Smooth muscle cell (in vitro differentiated cells): ENCODE measurements around the gene AKAP9. TPM values are rescaled to one million over a fixed set of nuclear protein-coding genes. Genes with fewer than 3 reads are reported as not detected.

Experiments used
- DNase-seq: peaks from one replicate; lab custom pipeline; 2025; ENCODE audit not compliant: unreplicated experiment; lab: John Stamatoyannopoulos, UW
- H2AFZ ChIP-seq: fragments of 200-600 bp; sonication (generic); 2 replicates; pipeline ENCODE4 v1.6.0; 2016; ENCODE audit warnings: antibody characterized with exemption, low read depth, mild to moderate bottlenecking
- H3F3A ChIP-seq: fragments of 200-600 bp; sonication (generic); 2 replicates; pipeline ENCODE4 v1.6.0; 2017; ENCODE audit warnings: antibody characterized with exemption, low read depth
- H3K27ac ChIP-seq: fragments of 200-600 bp; sonication (generic); 2 replicates; pipeline ENCODE4 v1.5.1; 2016; ENCODE audit warnings: low read depth, mild to moderate bottlenecking
- H3K27me3 ChIP-seq: fragments of 200-600 bp; sonication (generic); 2 replicates; pipeline ENCODE4 v1.6.1; 2016; ENCODE audit warnings: low read depth, mild to moderate bottlenecking
- H3K36me3 ChIP-seq: fragments of 200-600 bp; sonication (generic); 2 replicates; pipeline ENCODE4 v1.5.1; 2016; ENCODE audit warnings: low read depth
- H3K4me1 ChIP-seq: fragments of 200-600 bp; sonication (generic); 2 replicates; pipeline ENCODE4 v1.5.1; 2016; ENCODE audit warnings: low read depth
- H3K4me2 ChIP-seq: fragments of 200-600 bp; sonication (generic); 2 replicates; pipeline ENCODE4 v1.6.0; 2016; ENCODE audit warnings: mild to moderate bottlenecking
- H3K4me3 ChIP-seq: fragments of 200-600 bp; sonication (generic); 2 replicates; pipeline ENCODE4 v1.5.1; 2016; ENCODE audit warnings: mild to moderate bottlenecking
- H3K79me2 ChIP-seq: fragments of 200-600 bp; sonication (generic); 2 replicates; pipeline ENCODE4 v1.6.0; 2016; ENCODE audit warnings: low read depth, mild to moderate bottlenecking
- H3K9ac ChIP-seq: fragments of 200-600 bp; sonication (generic); 2 replicates; pipeline ENCODE4 v1.6.0; 2016; ENCODE audit warnings: low read depth
- H3K9me3 ChIP-seq: fragments of 200-600 bp; sonication (generic); replicated peaks from 2 replicates; pipeline ENCODE4 v1.5.1; 2016; ENCODE audit warnings: low read depth
- H4K20me1 ChIP-seq: fragments of 200-600 bp; sonication (generic); 2 replicates; pipeline ENCODE4 v1.6.0; 2016; ENCODE audit warnings: low read depth
- CTCF ChIP-seq: fragments of 200-600 bp; sonication (generic); IDR thresholded peaks from 2 replicates; pipeline ENCODE4 v1.5.1; 2017; ENCODE audit warnings: borderline replicate concordance, mild to moderate bottlenecking, antibody characterized with exemption; ENCODE audit not compliant: insufficient read depth, poor library complexity, severe bottlenecking
- WGBS: methylation state at CpG from one replicate; pipeline ENCODE4 v1.1.7; 2016; ENCODE audit warnings: low lambda C conversion rate; 5-methylcytosine and 5-hydroxymethylcytosine counted together
- polyA plus RNA-seq: library from polyadenylated mRNA; unstranded; fragments of >200 nt; fragmentation: Nextera tagmentation; extraction: Ambion mirVana; gene quantifications from 2 replicates; pipeline ENCODE4 v1.2.1, GENCODE V29; 2016
- total RNA-seq: library from RNA; depleted of rRNA; stranded (reverse); fragments of >200 nt; gene quantifications from 2 replicates; pipeline ENCODE4 v1.2.3, GENCODE V29; 2014

The AKAP9 gene
- total and polyA plus RNA-seq, 2 experiments from 2014 or later, result 41.7 to 57.8 TPM

DNA sequence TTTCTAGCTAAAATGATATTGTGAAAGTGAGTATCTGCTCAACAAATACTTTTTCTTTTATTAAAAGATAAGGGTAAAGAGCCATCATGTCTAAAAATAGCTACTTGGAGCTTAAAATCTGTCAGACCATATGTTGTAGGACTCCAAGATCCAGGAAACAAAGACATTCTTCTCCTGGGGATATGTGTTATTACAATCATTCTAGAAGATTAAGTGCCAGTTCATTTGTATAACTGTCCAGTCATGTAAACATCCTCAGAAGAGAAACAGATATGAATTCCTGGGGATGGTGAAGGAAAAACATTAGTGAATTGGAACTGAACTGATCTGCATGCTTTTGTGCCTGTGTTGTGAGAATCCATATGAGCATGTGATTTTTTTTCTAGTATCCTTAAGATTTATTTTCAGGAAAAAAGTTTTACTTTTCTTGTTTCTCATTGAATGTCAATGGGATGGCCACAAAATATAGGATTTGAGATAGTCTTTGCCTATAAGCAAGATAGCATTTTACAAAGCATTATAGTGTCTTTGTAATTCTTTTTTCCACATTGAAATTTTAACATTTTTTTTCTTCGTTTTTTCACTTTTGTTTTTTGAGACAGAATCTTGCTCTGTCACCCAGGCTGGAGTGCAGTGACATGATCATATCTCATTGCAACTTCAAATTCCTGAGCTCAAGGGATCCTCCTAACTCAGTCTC is 45.7 kb upstream of the AKAP9 start:
- H3K36me3 ChIP-seq, result no peaks in the 10 kb centered on the region
- H3K9ac ChIP-seq, result no peak overlapping the region
- no peak overlapping the region for H3K4me3 ChIP-seq
- DNase-seq, result no peak
- no peak for TF ChIP-seq CTCF
- H3F3A ChIP-seq, result no peaks in the 10 kb centered on the region
- H3K79me2 ChIP-seq, result no peaks in the 10 kb centered on the region
- H3K4me2 ChIP-seq, result no peak overlapping the region
- no peaks in the 10 kb centered on the region for H4K20me1 ChIP-seq
- H3K4me1 ChIP-seq, result peaks cover 48% of the 10 kb centered on the region
- no peaks in the 10 kb centered on the region for H3K9me3 ChIP-seq
- H3K27ac ChIP-seq, result no peak overlapping the region
- no peaks in the 10 kb centered on the region for H3K27me3 ChIP-seq
- 52% methylated on average over 1 of the region's 1 CpG for WGBS
- peak overlapping the region; percentile 48 for H2AFZ ChIP-seq

- no peak overlapping the region for H3K9ac ChIP-seq
- H3K79me2 ChIP-seq, result no peaks in the 10 kb centered on the region
- no peaks in the 10 kb centered on the region for H4K20me1 ChIP-seq
- no peaks in the 10 kb centered on the region for H3K9me3 ChIP-seq
- no peak overlapping the region for H2AFZ ChIP-seq
- H3K27me3 ChIP-seq, result no peaks in the 10 kb centered on the region
- DNase-seq, result no peak
- H3K4me3 ChIP-seq, result no peak overlapping the region
- 90% methylated on average over 10 of the region's 10 CpGs for WGBS
- H3K4me2 ChIP-seq, result no peak overlapping the region
- H3K4me1 ChIP-seq, result peaks cover 27% of the 10 kb centered on the region
- TF ChIP-seq CTCF, result no peak
- H3K27ac ChIP-seq, result no peak overlapping the region
- no peaks in the 10 kb centered on the region for H3K36me3 ChIP-seq
- no peaks in the 10 kb centered on the region for H3F3A ChIP-seq
These were observed 42.2 kb upstream of the AKAP9 start for GRCh38 chr7:91898240-91898992.

GRCh38 chr7:91899563-91899962 is 41.1 kb upstream of the AKAP9 start:
- WGBS, result 82% methylated on average over 1 of the region's 1 CpG
- H3K9ac ChIP-seq, result no peak overlapping the region
- H3K4me2 ChIP-seq, result no peak overlapping the region
- H3K4me3 ChIP-seq, result no peak overlapping the region
- H3F3A ChIP-seq, result no peaks in the 10 kb centered on the region
- H3K79me2 ChIP-seq, result no peaks in the 10 kb centered on the region
- no peak for TF ChIP-seq CTCF
- no peaks in the 10 kb centered on the region for H3K36me3 ChIP-seq
- peaks cover 17% of the 10 kb centered on the region for H3K4me1 ChIP-seq
- DNase-seq, result no peak
- no peaks in the 10 kb centered on the region for H3K9me3 ChIP-seq
- H3K27ac ChIP-seq, result no peak overlapping the region
- no peak overlapping the region for H2AFZ ChIP-seq
- H3K27me3 ChIP-seq, result no peaks in the 10 kb centered on the region
- no peaks in the 10 kb centered on the region for H4K20me1 ChIP-seq
